HepG2 (cell line): ENCODE data around the gene NCOA3. TPM values are rescaled to one million over a fixed set of nuclear protein-coding genes. Genes with fewer than 3 reads are reported as not detected.

Source experiments
- ARID4A ChIP-seq: sonication (generic); formaldehyde crosslinking; IDR thresholded peaks from 2 replicates; pipeline ENCODE4 v1.5.0; 2020; ENCODE audit warnings: mild to moderate bottlenecking, missing genetic modification reagents, borderline replicate concordance
- HMGXB4 ChIP-seq, 2 experiments: sonication (generic) in 1 of 2; formaldehyde crosslinking in 1 of 2; IDR thresholded peaks; 2 replicates each; pipeline versions ENCODE4 v1.4.0 to v1.6.1; 2018 to 2020; ENCODE audit warnings: missing genetic modification reagents in 2 of 2, borderline replicate concordance in 1 of 2, low read depth in 1 of 2, mild to moderate bottlenecking in 1 of 2, missing biosample characterization in 1 of 2
- NCOR1 ChIP-seq: fragments of 200-600 bp; sonication (generic); IDR thresholded peaks from 2 replicates; pipeline ENCODE4 v1.7.0; 2017; ENCODE audit warnings: antibody characterized with exemption, low read length, borderline replicate concordance
- NFE2L2 ChIP-seq: fragments of 150-350 bp; IDR thresholded peaks from 2 replicates; pipeline ENCODE4 v1.6.1; 2014; ENCODE audit warnings: low read length
- ZNF564 ChIP-seq: sonication (generic); formaldehyde crosslinking; IDR thresholded peaks from 2 replicates; pipeline ENCODE4 v1.8.1; 2023; ENCODE audit warnings: mild to moderate bottlenecking, missing genetic modification reagents
- ZNF674 ChIP-seq: sonication (generic); formaldehyde crosslinking; IDR thresholded peaks from 2 replicates; pipeline ENCODE4 v1.5.0; 2020; ENCODE audit warnings: low read depth, mild to moderate bottlenecking, missing genetic modification reagents
- polyA plus RNA-seq, 8 experiments: library from polyadenylated mRNA; depleted of rRNA in 3 of 8; stranded (reverse) in 7 of 8; unstranded in 1 of 8; fragments of >200 nt; fragmentation: Illumina TruSeq in 4 of 8; extraction: Trizol in 4 of 8; gene quantifications; 2 replicates each; pipeline versions ENCODE4 v1.2.1 to v1.2.3, GENCODE V29; 2011 to 2016; ENCODE audit warnings: low read depth in 4 of 8, missing spikeins in 1 of 8, mixed read lengths in 1 of 8; ENCODE audit not compliant: insufficient read depth in 1 of 8
- total RNA-seq, 5 experiments: library from RNA; depleted of rRNA; stranded (reverse); fragments of >200 nt; fragmentation: Illumina TruSeq; extraction: Trizol; gene quantifications; 2 replicates each; pipeline ENCODE4 v1.2.3, GENCODE V29; 2016; ENCODE audit warnings: low read depth in 1 of 5
- TF ChIP-seq, protein P1 (sequence below): sonication (generic); formaldehyde crosslinking; IDR thresholded peaks from 2 replicates; pipeline ENCODE4 v1.4.0; 2020; ENCODE audit warnings: mild to moderate bottlenecking, missing genetic modification reagents
- TF ChIP-seq, protein P2 (sequence below): sonication (generic); formaldehyde crosslinking; IDR thresholded peaks from 2 replicates; pipeline ENCODE4 v1.8.0; 2022; ENCODE audit warnings: mild to moderate bottlenecking, missing genetic modification reagents; ENCODE audit not compliant: insufficient replicate concordance
- TF ChIP-seq, protein P3 (sequence below): sonication (generic); formaldehyde crosslinking; IDR thresholded peaks from 2 replicates; pipeline ENCODE4 v1.8.1; 2022; ENCODE audit warnings: mild to moderate bottlenecking, missing genetic modification reagents
- TF ChIP-seq, protein P4 (sequence below): sonication (generic); formaldehyde crosslinking; IDR thresholded peaks from 2 replicates; pipeline ENCODE4 v1.5.1; 2020; ENCODE audit warnings: mild to moderate bottlenecking, missing genetic modification reagents, moderate library complexity

NCOA3 gene
- total and polyA plus RNA-seq, 2 of the 13 experiments (the other 11 are each of a cell fraction or from before 2014, with no cell fraction given), result 35.0 to 56.8 TPM

- TF ChIP-seq, protein P1, sequence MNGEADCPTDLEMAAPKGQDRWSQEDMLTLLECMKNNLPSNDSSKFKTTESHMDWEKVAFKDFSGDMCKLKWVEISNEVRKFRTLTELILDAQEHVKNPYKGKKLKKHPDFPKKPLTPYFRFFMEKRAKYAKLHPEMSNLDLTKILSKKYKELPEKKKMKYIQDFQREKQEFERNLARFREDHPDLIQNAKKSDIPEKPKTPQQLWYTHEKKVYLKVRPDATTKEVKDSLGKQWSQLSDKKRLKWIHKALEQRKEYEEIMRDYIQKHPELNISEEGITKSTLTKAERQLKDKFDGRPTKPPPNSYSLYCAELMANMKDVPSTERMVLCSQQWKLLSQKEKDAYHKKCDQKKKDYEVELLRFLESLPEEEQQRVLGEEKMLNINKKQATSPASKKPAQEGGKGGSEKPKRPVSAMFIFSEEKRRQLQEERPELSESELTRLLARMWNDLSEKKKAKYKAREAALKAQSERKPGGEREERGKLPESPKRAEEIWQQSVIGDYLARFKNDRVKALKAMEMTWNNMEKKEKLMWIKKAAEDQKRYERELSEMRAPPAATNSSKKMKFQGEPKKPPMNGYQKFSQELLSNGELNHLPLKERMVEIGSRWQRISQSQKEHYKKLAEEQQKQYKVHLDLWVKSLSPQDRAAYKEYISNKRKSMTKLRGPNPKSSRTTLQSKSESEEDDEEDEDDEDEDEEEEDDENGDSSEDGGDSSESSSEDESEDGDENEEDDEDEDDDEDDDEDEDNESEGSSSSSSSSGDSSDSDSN (CRISPR knock-in tag), result no peak
- TF ChIP-seq ZNF564 (CRISPR knock-in tag) (0 out of 2 replicates have a peak, but pooled peaks have one; percentile 40), ARID4A (CRISPR knock-in tag) (no peak), NCOR1 (no peak), ZNF674 (CRISPR knock-in tag) (0 out of 2 replicates have a peak, but pooled peaks have one; percentile 50), HMGXB4 (CRISPR knock-in tag; IDR thresholded peaks at IDR 0.05; ENCODE audit: borderline replicate concordance in 1 of 2, low read depth in 1 of 2) (peak in 1 of 2 experiments; percentile 17; a peak in 1 of 4 replicates), NFE2L2 (no peak)
- TF ChIP-seq, protein P2, sequence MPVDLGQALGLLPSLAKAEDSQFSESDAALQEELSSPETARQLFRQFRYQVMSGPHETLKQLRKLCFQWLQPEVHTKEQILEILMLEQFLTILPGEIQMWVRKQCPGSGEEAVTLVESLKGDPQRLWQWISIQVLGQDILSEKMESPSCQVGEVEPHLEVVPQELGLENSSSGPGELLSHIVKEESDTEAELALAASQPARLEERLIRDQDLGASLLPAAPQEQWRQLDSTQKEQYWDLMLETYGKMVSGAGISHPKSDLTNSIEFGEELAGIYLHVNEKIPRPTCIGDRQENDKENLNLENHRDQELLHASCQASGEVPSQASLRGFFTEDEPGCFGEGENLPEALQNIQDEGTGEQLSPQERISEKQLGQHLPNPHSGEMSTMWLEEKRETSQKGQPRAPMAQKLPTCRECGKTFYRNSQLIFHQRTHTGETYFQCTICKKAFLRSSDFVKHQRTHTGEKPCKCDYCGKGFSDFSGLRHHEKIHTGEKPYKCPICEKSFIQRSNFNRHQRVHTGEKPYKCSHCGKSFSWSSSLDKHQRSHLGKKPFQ (CRISPR knock-in tag), result peak; percentile 16
- TF ChIP-seq, protein P3, sequence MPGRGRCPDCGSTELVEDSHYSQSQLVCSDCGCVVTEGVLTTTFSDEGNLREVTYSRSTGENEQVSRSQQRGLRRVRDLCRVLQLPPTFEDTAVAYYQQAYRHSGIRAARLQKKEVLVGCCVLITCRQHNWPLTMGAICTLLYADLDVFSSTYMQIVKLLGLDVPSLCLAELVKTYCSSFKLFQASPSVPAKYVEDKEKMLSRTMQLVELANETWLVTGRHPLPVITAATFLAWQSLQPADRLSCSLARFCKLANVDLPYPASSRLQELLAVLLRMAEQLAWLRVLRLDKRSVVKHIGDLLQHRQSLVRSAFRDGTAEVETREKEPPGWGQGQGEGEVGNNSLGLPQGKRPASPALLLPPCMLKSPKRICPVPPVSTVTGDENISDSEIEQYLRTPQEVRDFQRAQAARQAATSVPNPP (CRISPR knock-in tag), result no peak
- TF ChIP-seq, protein P4, sequence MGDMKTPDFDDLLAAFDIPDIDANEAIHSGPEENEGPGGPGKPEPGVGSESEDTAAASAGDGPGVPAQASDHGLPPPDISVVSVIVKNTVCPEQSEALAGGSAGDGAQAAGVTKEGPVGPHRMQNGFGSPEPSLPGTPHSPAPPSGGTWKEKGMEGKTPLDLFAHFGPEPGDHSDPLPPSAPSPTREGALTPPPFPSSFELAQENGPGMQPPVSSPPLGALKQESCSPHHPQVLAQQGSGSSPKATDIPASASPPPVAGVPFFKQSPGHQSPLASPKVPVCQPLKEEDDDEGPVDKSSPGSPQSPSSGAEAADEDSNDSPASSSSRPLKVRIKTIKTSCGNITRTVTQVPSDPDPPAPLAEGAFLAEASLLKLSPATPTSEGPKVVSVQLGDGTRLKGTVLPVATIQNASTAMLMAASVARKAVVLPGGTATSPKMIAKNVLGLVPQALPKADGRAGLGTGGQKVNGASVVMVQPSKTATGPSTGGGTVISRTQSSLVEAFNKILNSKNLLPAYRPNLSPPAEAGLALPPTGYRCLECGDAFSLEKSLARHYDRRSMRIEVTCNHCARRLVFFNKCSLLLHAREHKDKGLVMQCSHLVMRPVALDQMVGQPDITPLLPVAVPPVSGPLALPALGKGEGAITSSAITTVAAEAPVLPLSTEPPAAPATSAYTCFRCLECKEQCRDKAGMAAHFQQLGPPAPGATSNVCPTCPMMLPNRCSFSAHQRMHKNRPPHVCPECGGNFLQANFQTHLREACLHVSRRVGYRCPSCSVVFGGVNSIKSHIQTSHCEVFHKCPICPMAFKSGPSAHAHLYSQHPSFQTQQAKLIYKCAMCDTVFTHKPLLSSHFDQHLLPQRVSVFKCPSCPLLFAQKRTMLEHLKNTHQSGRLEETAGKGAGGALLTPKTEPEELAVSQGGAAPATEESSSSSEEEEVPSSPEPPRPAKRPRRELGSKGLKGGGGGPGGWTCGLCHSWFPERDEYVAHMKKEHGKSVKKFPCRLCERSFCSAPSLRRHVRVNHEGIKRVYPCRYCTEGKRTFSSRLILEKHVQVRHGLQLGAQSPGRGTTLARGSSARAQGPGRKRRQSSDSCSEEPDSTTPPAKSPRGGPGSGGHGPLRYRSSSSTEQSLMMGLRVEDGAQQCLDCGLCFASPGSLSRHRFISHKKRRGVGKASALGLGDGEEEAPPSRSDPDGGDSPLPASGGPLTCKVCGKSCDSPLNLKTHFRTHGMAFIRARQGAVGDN (CRISPR knock-in tag), result peak; percentile 50
Measured at GRCh38 chr20:47454298-47455132, 47.2 kb upstream of the NCOA3 start (continued).
